ENCODE results near the gene ST6GALNAC5. TPM values are rescaled to one million over a fixed set of nuclear protein-coding genes. Genes with fewer than 3 reads are reported as not detected.

ST6GALNAC5 gene
- total and polyA plus RNA-seq, 2 of the 13 experiments (the other 11 are each of a cell fraction or from before 2014, with no cell fraction given): not detected

GRCh38 chr1:76871355-76871974 lies 4.2 kb downstream of the ST6GALNAC5 start:
- no peak overlapping the region for H2AFZ ChIP-seq (ENCODE audit: low read length)
- no peak for ATAC-seq
- no peak for FAIRE-seq
- intact Hi-C loops (cut with micrococcal nuclease; ENCODE audit: unreplicated experiment): no loop called here
- ChIA-PET CTCF (ENCODE audit: low intra/inter-chr PET ratio, low total read pairs) (no interaction called here), POLR2A (no interaction called here)
- H3K4me3 ChIP-seq (replicated peaks in 1 of 3; ENCODE audit: insufficient read depth in 1 of 3, low read depth in 2 of 3, low read length in 3 of 3): no peak overlapping the region
- TF ChIP-seq ATF7 (IDR thresholded peaks at IDR 0.05): no peak
- no peak for TF ChIP-seq ATF7 (CRISPR knock-in tag; IDR thresholded peaks at IDR 0.05)
- TF ChIP-seq, protein P1, sequence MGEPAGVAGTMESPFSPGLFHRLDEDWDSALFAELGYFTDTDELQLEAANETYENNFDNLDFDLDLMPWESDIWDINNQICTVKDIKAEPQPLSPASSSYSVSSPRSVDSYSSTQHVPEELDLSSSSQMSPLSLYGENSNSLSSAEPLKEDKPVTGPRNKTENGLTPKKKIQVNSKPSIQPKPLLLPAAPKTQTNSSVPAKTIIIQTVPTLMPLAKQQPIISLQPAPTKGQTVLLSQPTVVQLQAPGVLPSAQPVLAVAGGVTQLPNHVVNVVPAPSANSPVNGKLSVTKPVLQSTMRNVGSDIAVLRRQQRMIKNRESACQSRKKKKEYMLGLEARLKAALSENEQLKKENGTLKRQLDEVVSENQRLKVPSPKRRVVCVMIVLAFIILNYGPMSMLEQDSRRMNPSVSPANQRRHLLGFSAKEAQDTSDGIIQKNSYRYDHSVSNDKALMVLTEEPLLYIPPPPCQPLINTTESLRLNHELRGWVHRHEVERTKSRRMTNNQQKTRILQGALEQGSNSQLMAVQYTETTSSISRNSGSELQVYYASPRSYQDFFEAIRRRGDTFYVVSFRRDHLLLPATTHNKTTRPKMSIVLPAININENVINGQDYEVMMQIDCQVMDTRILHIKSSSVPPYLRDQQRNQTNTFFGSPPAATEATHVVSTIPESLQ (CRISPR knock-in tag; conservative IDR thresholded peaks at IDR 0.05): no peak
- TF ChIP-seq, protein P2, sequence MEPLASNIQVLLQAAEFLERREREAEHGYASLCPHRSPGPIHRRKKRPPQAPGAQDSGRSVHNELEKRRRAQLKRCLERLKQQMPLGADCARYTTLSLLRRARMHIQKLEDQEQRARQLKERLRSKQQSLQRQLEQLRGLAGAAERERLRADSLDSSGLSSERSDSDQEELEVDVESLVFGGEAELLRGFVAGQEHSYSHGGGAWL (CRISPR knock-in tag; IDR thresholded peaks at IDR 0.05): no peak
- no peak for TF ChIP-seq YEATS2 (CRISPR knock-in tag; IDR thresholded peaks at IDR 0.05; ENCODE audit: borderline replicate concordance)
- TF ChIP-seq SMARCE1 (IDR thresholded peaks at IDR 0.05; ENCODE audit: borderline replicate concordance): no peak
- TF ChIP-seq, protein P3, sequence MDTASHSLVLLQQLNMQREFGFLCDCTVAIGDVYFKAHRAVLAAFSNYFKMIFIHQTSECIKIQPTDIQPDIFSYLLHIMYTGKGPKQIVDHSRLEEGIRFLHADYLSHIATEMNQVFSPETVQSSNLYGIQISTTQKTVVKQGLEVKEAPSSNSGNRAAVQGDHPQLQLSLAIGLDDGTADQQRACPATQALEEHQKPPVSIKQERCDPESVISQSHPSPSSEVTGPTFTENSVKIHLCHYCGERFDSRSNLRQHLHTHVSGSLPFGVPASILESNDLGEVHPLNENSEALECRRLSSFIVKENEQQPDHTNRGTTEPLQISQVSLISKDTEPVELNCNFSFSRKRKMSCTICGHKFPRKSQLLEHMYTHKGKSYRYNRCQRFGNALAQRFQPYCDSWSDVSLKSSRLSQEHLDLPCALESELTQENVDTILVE (CRISPR knock-in tag; IDR thresholded peaks at IDR 0.05): no peak
- TF ChIP-seq TBX2 (CRISPR knock-in tag; IDR thresholded peaks at IDR 0.05; ENCODE audit: borderline replicate concordance): no peak
- no peak for TF ChIP-seq SRSF1 (optimal IDR thresholded peaks at IDR 0.05; ENCODE audit: low read depth, low read length)
- TF ChIP-seq ZNF17 (CRISPR knock-in tag; IDR thresholded peaks at IDR 0.05): no peak
- TF ChIP-seq FOXA3 (CRISPR knock-in tag; IDR thresholded peaks at IDR 0.05): no peak
- no peak for TF ChIP-seq RBFOX2 (IDR thresholded peaks at IDR 0.05; ENCODE audit: low read depth, low read length)
- no peak for TF ChIP-seq ZFP36L1 (CRISPR knock-in tag; IDR thresholded peaks at IDR 0.05)
- in situ Hi-C loops (cut with HindIII; ENCODE audit: extremely low pct_ligation_motif_present, low pct_unique_long_range_greater_than_20kb): no loop called here
- H3K27ac ChIP-seq (ENCODE audit: extremely low read length, insufficient read depth, low read length): no peak overlapping the region
- no peak for DNase-seq (ENCODE audit: low spot score)
- no peak overlapping the region for H3K9ac ChIP-seq (ENCODE audit: insufficient read depth, low read depth, low read length)
- H3K36me3 ChIP-seq (replicated peaks in 1 of 2; ENCODE audit: control insufficient read depth in 1 of 2, insufficient read depth in 2 of 2, low read length in 2 of 2): no peaks in the 10 kb centered on the region
- no peaks in the 10 kb centered on the region for H4K20me1 ChIP-seq (ENCODE audit: insufficient read depth, low read length)
- no TSS peak for BruUV-seq (replicated peaks)
- 0 out of 5 replicates have a peak, but pooled peaks cover 0 to 10% of the 10 kb centered on the region in 2 experiments for H3K27me3 ChIP-seq (ENCODE audit: control insufficient read depth in 1 of 2, insufficient read depth in 2 of 2, low read length in 2 of 2)
- no peaks in the 10 kb centered on the region for H3K9me3 ChIP-seq (ENCODE audit: low read length)
- 7% methylated on average over 3 of the region's 3 CpGs for WGBS (ENCODE audit: low lambda C conversion rate)
- H3K4me2 ChIP-seq (ENCODE audit: low read depth, low read length): no peak overlapping the region
- H3K79me2 ChIP-seq (ENCODE audit: insufficient read depth, low read length): no peaks in the 10 kb centered on the region
- no peaks in the 10 kb centered on the region for H3K4me1 ChIP-seq (ENCODE audit: insufficient read depth, low read length)

All from HepG2 (cell line).